SK-N-DZ (cell line): ENCODE results near the gene SLC9A9.

Experiments used
- DNase-seq: peaks from one replicate; pipeline ENCODE4 v3.0.0-alpha.2; 2015; ENCODE audit warnings: low spot score

The SLC9A9 gene

DNA sequence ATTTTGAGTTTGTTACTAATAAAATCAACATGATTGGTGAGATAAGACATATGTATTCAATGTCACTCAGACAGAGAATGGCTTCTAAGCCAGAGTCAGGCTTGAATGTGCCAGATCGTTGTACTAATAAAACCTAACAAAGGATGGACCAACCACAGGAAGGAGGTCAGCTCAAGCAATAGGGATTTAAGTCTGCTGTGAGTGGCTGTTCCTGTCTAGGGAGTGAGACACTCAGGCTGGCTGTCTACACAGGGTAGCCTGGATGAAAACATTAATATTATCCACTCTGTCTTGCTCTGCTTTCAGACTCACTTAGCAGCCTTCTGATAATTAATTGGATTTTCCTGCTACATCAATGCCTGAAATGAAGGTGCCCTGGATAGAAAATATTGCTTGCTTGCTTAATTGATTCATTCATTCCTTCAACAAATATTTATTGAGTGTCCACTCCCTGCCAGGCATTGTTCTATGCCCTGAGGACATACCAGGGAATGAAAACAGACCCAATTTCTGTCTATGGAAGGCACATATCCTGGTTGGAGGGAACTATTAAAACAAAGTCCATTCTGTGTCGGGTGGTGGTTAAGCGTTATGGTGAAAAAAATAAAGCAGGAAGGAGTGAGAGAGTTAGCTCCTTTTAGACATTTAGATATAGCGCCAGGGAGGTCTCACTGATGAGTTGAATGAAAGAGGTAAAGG, 489.3 kb downstream of the SLC9A9 start:
- DNase-seq: no peak

DNA sequence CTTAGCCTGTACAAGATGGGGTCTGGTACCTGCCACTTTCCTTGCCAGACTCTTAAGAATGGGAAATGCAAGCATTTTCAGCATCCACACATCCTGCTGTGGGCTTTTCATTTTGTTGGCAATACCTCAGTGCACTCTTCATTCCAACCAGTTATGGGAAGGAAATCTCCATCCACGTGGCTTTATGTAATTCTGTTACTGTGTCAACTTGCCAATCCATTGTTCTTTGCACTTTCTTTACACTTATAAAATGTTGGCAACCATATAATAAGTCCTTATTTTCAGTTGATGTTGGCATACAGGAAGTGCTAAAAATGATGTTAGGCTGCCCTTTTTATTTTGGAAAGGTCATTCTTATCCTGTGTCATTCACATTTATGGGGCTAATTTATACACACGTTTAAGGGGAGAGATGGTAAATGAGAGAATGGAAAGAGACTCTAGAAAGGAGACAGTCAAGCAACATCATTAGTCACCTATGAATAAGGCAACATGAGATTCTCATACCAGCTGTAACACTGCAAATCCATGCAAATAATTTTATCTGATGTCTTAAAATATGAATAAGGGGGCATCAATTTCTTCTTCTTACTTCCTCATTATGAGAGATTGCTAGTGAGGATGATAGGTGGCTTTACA, 490.0 kb downstream of the SLC9A9 start:
- no peak for DNase-seq

DNA sequence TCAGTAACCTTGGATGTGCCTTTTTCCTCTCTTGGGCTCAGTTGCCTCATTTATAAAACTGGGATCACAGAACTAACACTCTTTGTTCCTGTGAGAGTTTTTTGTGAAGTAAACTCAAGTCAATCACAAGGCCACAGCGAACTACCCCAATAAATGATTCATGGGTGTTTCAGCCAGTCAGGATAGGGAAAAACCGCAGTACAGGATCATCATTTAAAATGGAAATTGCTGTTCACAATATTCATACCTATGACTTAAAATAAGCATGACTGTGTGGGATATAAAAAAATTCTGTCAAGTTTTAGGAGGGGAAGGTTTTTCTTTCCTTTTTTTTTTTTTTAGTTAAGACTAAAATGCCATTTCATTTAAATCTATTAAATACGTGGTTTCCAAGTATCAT, 490.6 kb downstream of the SLC9A9 start:
- DNase-seq: no peak

DNA sequence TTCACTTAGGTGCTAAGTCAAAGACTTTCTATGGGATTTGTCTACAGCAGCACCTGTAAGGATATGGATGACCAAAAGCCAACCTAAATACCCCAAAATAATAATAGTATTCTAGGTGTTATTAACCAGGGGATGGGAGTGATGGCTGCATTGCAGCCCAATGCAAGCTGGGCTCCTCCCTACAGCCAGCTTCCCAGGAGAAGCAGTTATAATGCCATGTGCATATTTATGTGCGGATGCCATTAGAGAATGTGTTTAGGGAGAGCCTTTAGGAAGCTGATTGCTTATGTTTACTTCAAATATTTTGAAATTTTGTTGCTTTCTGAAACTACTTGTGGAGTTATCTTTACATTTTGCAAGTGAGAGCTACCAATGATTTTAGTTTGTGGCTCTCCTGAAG, 491.4 kb downstream of the SLC9A9 start:
- DNase-seq: no peak

DNA sequence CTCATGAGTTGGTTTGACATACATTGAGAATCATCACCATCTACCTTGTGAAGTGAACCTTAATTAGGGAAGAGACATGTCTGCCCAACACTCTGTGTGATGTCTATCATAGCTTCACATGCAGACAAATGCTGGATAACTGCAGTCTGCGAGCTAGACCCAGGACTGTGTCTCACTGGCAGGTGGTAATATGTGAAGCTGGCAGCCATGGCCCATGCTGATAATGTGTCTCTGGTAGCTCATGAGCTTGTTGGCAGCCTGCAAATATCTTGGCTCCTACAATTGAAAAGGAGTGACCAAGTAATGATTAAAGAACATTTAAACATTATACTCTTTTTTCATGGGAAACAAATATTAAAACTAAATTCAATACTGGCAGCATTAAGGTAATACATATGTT, 493.9 kb downstream of the SLC9A9 start:
- DNase-seq: no peak

DNA sequence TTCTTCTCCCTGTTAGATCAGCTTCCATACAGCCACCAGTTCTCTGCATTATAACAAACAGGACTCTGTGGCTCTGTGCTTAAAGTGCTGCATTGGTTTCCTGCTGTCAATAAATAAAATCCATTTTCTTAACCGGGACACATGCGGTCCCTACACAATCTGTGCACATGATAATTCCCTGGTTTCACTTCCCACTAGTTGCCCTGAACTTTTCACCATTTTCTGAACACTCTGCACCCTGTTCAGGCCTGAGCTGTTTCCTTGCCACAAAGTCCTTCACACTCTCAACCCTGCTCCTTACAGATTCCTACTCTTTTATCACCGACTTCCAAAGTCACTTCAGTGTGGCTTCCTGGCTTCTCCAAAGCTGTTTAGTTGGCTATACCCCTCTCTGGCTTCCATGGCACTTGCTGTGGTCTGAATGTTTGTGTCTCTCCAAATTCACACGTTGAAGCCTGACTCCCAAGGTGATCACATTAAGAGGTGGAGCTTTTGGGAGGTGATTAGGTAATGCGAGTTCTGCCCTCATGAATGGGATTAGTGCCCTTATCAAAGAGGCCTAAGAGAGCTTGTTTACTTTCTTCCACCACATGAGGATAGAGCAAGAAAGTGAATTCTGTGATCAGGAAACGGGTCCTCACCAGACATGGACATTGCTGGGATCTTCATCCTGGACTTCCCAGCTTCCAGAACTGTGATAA, 495.3 kb downstream of the SLC9A9 start:
- no peak for DNase-seq

DNA sequence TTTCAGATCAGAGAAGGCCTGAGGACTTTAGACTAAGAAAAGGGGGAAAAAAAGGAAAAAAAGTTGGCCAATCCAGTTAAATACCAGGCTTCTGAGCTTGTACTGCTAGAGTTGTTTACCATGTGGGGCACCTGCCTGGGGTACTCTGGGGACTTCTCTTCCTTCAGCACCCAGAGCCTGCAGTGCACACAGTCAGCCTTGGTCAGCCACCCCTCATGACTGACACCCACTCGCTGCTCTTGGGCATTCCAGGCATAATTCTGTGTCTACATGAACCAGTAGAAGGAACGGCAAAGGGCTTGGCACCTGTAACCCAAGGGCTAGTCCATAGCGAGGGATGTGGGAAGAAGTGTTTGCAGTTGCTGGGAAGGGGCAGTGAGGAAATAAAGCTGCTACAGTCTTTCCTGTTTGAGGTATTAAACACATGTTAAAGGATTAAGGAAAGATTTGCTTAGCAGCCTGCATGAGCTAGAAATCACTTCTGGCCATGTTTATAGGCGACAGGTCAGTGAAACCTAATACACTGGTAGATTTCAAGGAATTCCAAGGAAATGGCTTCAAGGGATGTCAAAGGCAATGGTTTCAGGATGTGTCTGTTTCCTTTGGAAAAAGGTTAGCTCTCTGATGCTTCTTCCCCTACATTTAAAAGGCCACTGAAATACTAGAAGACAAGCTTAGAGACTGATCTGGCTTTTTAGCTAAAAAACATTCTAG, 496.2 kb downstream of the SLC9A9 start:
- DNase-seq: no peak

DNA sequence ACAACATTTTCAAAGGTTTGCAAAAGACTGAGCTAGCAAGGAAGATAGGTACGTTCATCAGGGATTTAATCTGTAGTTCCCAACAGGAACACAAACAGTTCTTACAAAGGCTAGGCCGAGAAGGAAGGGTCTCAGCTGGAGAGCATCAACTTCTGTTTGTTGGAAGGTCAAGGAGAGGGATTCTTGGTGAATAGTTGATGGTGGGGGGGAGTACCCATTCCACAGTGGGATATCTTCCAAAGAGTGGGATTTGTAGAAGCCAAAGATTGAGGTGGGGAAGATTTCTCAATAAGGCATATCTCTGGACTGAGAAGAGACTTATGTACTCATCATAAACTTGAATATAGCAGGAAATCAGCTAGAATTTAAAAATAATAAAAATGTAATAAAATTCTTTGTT, 496.9 kb downstream of the SLC9A9 start:
- no peak for DNase-seq

DNA sequence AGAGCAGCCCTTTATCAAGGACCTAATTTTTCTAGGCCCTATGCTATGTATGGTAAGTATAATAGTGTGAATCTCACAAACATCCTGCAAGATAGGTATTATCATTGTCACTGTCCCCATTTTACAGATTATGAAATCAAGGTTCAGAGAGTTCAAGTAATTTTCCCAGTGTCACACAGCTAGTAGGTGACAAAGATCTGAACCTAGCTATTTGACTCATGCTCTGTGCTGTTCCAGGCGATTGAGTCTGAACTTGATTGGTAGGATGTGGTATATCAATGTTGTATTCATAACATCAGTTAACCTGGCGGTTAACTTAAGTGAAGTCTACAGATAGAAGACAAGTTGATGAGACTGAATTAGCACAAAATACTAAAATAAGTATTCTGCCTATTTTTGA, 498.8 kb downstream of the SLC9A9 start:
- DNase-seq: no peak

DNA sequence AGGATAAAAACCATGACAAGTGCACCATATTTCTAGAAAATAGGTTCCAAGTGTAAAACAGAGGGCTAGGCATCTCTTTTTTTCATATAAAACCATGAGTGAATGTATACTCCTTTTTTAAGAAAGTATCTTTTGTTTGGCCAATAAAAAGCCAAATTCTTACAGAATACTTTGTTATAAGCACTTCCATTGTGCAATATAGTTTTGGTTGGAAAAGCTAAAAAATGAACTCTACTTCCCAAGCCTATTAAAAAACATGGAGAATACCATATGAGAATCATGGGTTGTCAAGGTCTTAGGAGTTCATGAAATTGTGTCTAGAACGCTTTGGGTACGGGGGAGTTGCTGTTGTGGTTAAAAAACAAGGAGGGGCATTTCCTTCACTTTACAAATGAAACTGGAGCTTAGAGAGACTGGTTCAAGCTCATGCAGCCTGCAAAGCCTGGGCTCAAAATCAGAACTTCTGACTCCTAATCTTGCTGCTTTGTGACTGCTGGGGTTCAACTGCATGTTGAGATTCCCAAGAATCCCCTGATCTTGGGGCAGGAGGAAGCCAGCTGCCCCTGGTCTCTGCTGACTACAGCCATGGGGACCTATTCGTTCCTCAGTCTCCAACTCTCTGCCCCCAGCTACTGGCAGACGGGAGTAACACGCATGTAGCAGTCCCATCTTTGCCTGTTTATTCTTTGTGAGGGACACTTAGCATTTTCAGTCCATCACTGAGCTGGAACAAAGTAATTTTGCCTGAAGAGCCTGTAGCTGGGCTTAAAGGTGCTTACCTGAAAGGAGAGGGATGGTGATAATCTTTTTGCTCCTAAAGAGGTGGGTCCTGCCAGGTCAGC, 499.6 kb downstream of the SLC9A9 start:
- peak; percentile 26 for DNase-seq

DNA sequence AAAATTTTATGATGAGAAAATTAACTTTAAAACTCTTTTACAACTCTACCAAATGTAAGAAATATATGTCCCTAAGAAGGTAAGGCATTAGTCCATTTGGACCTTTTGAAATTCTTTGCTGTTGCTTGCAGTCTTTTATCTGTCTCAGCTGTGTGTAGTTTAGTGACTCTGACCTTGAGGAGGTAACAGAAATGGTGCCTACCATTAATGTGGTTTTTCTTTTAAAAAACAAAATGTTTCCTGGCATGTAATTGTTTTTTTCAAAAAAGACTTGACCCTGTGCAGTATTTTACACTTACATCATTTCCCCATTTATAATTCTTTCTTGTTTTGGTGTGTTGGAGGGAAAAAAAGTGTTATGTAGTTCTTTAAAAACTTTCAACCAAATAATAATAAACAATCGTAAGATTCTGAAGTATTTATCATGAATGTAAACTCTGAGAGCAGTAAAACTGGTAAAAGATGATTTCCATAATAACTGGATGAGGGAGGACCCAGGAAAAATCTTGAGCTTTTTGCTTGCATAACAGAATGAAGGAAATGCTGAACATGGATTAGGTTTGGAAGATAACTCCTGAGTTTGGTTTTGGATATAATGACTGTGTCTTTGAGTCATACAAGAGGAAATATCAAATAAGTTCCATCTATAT, 503.6 kb downstream of the SLC9A9 start:
- DNase-seq: no peak

DNA sequence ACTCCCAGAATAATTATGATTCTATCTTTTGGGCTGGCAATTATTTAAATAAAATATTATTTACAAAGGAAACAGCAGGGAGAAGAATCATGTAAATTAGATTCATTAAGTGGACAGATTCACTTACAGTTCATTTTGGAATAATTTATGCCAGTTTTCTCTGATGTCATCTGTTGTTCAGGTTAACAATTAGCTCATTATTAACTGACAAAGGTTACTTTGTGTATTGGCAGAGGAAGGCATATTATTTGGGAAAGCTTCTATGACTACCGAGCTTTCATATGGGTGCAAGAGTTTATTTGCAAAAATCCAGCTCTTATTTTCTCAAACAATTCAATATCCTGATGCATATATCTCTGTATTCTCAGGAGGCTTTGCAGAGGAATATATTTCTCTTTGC, 504.3 kb downstream of the SLC9A9 start:
- no peak for DNase-seq

DNA sequence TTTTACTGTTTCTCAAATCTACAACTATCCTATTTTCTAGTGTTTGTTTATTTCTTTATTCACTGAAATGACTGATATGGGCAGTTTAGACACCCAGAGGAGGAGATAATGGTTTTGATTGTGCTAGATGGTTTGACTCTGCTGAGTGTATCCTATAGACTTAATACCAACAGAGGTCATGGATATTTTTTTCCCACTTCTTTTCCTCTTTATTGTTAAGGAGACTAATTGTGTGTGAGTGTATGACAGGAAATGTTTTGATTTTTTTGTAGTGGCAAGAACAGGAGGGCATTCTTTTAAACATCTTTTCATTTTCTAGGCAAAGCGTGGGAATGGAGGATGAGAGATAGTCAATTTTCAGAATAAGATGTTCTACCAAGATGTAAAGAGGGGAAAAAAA, 505.2 kb downstream of the SLC9A9 start:
- DNase-seq: no peak

DNA sequence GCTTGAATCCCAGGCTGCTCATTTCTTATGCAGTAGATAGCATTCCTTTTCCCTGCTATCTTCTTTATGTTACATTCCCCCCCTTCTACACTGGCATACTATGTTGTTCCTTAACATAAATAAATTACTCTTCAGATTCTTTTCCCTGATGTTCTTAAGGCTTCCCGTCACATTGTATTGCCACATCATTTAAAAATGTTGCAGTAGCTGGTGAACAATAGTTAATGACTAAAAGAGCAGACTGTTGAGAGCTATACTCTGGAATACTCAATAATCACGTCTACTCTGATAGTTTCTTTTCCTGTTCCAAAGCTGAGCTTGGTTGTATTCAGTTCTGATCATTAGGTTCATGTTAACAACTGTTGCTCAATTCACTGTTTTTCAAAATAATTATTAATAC, 508.8 kb downstream of the SLC9A9 start:
- no peak for DNase-seq

DNA sequence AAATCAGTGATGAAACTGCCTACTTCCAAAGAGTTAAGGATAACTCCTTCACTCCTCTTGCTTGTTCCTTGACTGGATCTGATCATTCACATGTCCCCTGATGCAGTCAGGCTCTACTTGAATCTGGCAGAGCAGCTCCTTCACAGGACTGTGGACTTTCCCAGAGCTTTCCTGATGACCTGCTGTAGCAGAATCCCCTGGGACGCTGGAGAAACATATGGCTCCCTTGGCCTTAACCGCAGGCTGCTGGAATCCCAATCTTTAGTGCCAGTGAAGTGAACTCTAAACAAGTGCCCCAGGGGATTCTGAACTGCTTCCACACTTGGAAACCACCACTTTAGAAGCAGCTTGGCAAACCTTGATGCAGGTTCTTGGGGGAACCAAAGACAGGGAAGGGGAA, 510.9 kb downstream of the SLC9A9 start:
- peak; percentile 62 for DNase-seq

DNA sequence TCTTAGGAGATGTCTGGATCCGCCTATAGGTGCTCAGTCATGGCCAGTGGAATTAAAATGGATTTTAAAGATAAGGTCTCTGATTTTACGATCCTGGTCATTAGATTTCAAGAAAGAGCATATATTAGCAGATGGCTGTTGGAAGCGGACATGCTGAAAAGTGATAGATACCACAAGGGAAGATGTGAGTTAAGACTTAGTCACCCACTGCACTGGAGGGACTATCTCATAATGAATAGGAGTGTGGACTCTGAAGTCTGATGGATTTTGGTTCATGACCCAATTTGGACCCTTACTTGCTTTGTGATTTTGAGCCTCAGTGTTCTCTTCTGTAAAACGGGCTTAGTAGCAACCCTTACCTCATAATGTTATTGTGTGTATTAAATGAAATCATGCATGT, 514.0 kb downstream of the SLC9A9 start:
- no peak for DNase-seq

DNA sequence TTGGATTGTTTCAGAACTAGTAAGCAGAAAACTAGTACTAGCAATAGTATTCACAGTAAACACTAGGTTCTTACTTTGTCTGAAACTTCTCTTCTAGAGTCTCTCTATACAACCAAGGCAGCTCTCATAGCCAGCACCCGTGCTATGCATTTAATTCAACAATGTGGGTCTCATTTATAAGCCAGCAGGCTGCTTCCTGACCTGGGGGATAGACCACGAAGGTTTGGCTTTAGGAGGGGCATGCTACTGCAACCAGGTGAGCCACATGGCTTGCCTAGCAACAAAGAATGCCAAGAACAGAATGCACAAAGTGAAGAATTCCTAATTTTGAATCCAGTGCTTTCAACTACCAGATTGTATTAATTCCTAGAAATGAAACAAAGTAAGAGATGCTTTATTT, 514.9 kb downstream of the SLC9A9 start:
- DNase-seq: no peak

DNA sequence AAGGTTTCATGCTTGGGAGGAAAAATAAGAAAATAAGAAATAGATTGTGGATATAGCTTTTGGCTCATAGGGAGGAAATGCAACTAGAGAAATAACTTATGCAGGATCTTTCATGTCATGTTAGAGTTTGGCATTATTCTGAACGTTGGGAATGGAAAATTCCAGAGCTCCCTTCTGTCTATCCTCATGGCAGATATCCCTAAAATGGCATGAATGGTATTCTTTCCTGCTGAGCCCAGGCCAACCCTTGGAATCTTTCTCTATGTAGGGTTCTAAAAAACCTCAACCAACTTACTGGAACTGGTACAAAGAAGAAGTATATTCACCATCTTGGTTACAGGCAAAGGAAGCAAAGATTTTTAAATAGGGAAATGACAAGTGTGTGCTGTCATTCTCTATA, 516.2 kb downstream of the SLC9A9 start:
- no peak for DNase-seq

DNA sequence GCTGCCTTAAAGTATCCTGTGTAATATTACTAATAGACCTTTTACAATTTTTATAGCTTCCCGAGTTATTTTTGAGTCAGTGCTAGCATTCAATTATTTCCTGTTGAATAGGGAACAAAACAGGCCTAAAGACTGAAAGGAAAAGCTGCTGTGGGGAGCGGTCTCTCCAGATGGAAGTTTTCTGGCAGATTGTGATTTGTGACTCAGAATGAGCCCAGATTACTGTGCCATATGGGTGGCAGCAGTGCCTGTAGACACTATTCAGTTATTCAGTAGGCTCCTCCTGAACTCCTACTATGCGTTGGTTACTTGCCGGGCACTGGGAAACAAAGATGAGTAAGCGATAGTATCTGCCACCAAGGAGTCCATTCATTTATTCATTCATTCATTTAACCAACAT, 516.9 kb downstream of the SLC9A9 start:
- no peak for DNase-seq

DNA sequence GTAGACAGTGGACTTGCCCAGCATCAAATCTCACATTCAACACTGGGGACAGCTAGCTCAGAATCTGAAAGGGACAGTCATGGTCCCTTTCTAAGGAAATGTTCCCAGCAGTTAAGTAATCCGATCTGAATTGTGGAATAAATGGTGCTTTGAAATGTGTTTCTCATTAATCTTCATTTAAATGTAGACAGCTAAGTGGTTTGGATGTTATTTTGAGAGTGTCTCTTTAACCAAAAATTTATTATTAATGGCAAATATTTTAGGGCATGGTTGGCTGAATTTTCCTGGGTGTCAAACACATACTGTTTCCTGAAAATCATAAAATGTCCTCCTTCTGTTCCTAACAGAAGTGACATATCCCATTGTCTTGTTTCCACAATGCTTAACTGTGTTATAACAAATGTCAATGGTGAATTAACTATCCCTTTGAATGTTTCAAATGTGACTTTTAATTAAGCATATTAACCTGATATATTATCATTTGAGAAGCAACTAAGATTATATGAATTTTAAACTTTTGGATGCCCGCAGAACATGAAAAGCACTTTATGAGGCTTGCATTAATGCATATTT, 517.9 kb downstream of the SLC9A9 start:
- DNase-seq: no peak
